Measurements from ENCODE around the gene STARD7.

DNA sequence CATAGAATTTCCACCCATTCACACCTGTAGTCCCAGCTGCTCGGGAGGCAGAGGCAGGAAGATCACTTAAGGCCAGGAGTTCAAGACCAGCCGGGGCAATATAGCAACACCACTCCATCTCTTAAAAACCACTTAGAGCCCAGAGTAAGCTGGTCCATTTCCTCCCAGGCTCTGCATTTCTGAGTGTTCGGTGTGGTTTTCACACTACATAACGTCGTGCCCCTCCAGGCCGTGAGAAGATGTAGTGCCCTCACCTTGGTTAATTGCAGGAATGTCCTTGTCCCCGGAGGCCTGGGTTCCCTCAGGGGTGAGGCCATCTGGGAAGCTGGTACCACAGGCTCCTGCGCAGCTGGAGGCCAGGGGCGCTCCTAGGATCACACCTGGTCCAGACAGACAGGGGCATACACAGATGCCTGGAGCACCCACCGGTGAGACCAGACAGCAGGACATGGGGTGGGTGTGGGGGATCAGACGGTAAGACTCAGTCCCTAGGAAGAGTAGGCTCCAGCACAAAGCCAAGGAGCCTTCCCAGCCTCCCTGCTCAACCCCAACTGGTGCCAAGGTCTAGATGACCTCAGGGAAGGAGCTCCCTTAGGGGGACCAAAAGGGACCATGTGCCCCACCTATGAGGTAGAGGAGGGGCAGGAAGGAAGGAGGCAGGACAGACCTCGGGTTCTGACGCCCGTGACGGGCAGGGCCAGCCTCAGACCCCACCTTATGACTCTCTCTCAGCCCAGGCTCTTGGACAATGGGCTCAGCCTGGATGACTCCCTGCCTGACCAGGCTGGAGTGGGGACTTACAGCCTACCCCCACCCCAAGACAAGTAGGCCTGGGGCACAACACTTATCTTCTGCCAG lies 71.1 kb downstream of the STARD7 start:
- TF ChIP-seq POLR2AphosphoS5 (IDR thresholded peaks at IDR 0.05; ENCODE audit: borderline replicate concordance, low read depth, low read length), result no peak
- no peak for TF ChIP-seq EZH2 (IDR thresholded peaks at IDR 0.05)

Data from SK-N-MC (cell line).